ENCODE results near the gene OPTC. TPM values are rescaled to one million over a fixed set of nuclear protein-coding genes. Genes with fewer than 3 reads are reported as not detected.

OPTC gene
- total and polyA plus RNA-seq, 2 of the 8 experiments (the other 6 are each of a cell fraction or from before 2014, with no cell fraction given), result 1.1 to 4.0 TPM

GRCh38 chr1:203549309-203549708 is 55.4 kb downstream of the OPTC start (continued):
- TF ChIP-seq, protein P1, sequence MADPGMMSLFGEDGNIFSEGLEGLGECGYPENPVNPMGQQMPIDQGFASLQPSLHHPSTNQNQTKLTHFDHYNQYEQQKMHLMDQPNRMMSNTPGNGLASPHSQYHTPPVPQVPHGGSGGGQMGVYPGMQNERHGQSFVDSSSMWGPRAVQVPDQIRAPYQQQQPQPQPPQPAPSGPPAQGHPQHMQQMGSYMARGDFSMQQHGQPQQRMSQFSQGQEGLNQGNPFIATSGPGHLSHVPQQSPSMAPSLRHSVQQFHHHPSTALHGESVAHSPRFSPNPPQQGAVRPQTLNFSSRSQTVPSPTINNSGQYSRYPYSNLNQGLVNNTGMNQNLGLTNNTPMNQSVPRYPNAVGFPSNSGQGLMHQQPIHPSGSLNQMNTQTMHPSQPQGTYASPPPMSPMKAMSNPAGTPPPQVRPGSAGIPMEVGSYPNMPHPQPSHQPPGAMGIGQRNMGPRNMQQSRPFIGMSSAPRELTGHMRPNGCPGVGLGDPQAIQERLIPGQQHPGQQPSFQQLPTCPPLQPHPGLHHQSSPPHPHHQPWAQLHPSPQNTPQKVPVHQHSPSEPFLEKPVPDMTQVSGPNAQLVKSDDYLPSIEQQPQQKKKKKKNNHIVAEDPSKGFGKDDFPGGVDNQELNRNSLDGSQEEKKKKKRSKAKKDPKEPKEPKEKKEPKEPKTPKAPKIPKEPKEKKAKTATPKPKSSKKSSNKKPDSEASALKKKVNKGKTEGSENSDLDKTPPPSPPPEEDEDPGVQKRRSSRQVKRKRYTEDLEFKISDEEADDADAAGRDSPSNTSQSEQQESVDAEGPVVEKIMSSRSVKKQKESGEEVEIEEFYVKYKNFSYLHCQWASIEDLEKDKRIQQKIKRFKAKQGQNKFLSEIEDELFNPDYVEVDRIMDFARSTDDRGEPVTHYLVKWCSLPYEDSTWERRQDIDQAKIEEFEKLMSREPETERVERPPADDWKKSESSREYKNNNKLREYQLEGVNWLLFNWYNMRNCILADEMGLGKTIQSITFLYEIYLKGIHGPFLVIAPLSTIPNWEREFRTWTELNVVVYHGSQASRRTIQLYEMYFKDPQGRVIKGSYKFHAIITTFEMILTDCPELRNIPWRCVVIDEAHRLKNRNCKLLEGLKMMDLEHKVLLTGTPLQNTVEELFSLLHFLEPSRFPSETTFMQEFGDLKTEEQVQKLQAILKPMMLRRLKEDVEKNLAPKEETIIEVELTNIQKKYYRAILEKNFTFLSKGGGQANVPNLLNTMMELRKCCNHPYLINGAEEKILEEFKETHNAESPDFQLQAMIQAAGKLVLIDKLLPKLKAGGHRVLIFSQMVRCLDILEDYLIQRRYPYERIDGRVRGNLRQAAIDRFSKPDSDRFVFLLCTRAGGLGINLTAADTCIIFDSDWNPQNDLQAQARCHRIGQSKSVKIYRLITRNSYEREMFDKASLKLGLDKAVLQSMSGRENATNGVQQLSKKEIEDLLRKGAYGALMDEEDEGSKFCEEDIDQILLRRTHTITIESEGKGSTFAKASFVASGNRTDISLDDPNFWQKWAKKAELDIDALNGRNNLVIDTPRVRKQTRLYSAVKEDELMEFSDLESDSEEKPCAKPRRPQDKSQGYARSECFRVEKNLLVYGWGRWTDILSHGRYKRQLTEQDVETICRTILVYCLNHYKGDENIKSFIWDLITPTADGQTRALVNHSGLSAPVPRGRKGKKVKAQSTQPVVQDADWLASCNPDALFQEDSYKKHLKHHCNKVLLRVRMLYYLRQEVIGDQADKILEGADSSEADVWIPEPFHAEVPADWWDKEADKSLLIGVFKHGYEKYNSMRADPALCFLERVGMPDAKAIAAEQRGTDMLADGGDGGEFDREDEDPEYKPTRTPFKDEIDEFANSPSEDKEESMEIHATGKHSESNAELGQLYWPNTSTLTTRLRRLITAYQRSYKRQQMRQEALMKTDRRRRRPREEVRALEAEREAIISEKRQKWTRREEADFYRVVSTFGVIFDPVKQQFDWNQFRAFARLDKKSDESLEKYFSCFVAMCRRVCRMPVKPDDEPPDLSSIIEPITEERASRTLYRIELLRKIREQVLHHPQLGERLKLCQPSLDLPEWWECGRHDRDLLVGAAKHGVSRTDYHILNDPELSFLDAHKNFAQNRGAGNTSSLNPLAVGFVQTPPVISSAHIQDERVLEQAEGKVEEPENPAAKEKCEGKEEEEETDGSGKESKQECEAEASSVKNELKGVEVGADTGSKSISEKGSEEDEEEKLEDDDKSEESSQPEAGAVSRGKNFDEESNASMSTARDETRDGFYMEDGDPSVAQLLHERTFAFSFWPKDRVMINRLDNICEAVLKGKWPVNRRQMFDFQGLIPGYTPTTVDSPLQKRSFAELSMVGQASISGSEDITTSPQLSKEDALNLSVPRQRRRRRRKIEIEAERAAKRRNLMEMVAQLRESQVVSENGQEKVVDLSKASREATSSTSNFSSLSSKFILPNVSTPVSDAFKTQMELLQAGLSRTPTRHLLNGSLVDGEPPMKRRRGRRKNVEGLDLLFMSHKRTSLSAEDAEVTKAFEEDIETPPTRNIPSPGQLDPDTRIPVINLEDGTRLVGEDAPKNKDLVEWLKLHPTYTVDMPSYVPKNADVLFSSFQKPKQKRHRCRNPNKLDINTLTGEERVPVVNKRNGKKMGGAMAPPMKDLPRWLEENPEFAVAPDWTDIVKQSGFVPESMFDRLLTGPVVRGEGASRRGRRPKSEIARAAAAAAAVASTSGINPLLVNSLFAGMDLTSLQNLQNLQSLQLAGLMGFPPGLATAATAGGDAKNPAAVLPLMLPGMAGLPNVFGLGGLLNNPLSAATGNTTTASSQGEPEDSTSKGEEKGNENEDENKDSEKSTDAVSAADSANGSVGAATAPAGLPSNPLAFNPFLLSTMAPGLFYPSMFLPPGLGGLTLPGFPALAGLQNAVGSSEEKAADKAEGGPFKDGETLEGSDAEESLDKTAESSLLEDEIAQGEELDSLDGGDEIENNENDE (IDR thresholded peaks at IDR 0.05; ENCODE audit: insufficient replicate concordance, low read length), result no peak
- TF ChIP-seq JUN (IDR thresholded peaks at IDR 0.05; ENCODE audit: low read depth, low read length), result no peak
- TF ChIP-seq MAFK (IDR thresholded peaks at IDR 0.05; ENCODE audit: low read depth, low read length), result peak; percentile 50; the same call in 1 of the 2 replicates
- 0 out of 4 replicates have a peak, but pooled peaks of 1 of the 2 experiments have one; percentile 23 for TF ChIP-seq SIN3A (conservative IDR thresholded peaks at IDR 0.05 in 1 of 2, IDR thresholded peaks at IDR 0.05 in 1 of 2; ENCODE audit: low read depth in 1 of 2, low read length in 2 of 2)
- TF ChIP-seq BACH1 (IDR thresholded peaks at IDR 0.05; ENCODE audit: low read length), result peak; percentile 85
- peak; percentile 32; the same call in 1 of the 2 replicates for TF ChIP-seq SIX5 (IDR thresholded peaks at IDR 0.05; ENCODE audit: low read depth, low read length)
- TF ChIP-seq ASH2L (IDR thresholded peaks at IDR 0.05; ENCODE audit: low read length), result peak; percentile 41
- no peak for TF ChIP-seq ATF3 (IDR thresholded peaks at IDR 0.05; ENCODE audit: insufficient read depth, low read depth, low read length)
- no peak for TF ChIP-seq CEBPB (IDR thresholded peaks at IDR 0.05; ENCODE audit: low read depth, low read length)
